Activated naive CD4-positive, alpha-beta T cell treated with Interleukin-2 at 50 U/mL for 16 hours (primary cell): Measurements from ENCODE around the gene GATA1.

Experiments used
- DNase-seq: peaks from one replicate; pipeline ENCODE4 v3.0.0-alpha.2; 2020

Gene GATA1

GRCh38 chrX:48785540-48786214, 713 bp upstream of the GATA1 start:
- no peak for DNase-seq

GRCh38 chrX:48786825-48787504, 575 bp downstream of the GATA1 start:
- no peak for DNase-seq

GRCh38 chrX:48787505-48788443, 1.4 kb downstream of the GATA1 start:
- no peak for DNase-seq

GRCh38 chrX:48789366-48790220, 3.2 kb downstream of the GATA1 start:
- DNase-seq, result no peak

GRCh38 chrX:48790477-48790876, 4.1 kb downstream of the GATA1 start:
- no peak for DNase-seq

- DNase-seq, result no peak
Measured at GRCh38 chrX:48791063-48791820, 4.9 kb downstream of the GATA1 start.

- no peak for DNase-seq
Measured at GRCh38 chrX:48792219-48792618, 5.8 kb downstream of the GATA1 start.

GRCh38 chrX:48793935-48794334, 7.5 kb downstream of the GATA1 start:
- no peak for DNase-seq

- DNase-seq, result no peak
Measured at GRCh38 chrX:48794340-48794910, 8.0 kb downstream of the GATA1 start.

GRCh38 chrX:48794911-48795515, 8.6 kb downstream of the GATA1 start:
- no peak for DNase-seq

- no peak for DNase-seq
Measured at GRCh38 chrX:48798318-48798717, 11.9 kb downstream of the GATA1 start.

- DNase-seq, result no peak
Measured at GRCh38 chrX:48800574-48801279, 14.3 kb downstream of the GATA1 start.

GRCh38 chrX:48801280-48802088, 15.1 kb downstream of the GATA1 start, which contains the start of gene HDAC6:
Gene HDAC6 (plus strand): TSS chrX:48802067. CDS start chrX:48802693, 626 bp downstream.
- peak; percentile 95 for DNase-seq

GRCh38 chrX:48802089-48802904, 15.9 kb downstream of the GATA1 start:
- peak; percentile 72 for DNase-seq

GRCh38 chrX:48802905-48803200, 16.5 kb downstream of the GATA1 start:
- DNase-seq, result no peak

- DNase-seq, result no peak
Measured at GRCh38 chrX:48806081-48806480, 19.7 kb downstream of the GATA1 start.

- no peak for DNase-seq
Measured at GRCh38 chrX:48813644-48814043, 27.3 kb downstream of the GATA1 start.

GRCh38 chrX:48814722-48815121, 28.3 kb downstream of the GATA1 start:
- DNase-seq, result no peak

- DNase-seq, result no peak
Measured at GRCh38 chrX:48815266-48815665, 28.9 kb downstream of the GATA1 start.
